GM18517 (cell line): ENCODE measurements around the gene PAM.
"Not testable (repeated sequence)": the region's sequence is repeated elsewhere in the genome, so short reads cannot be mapped to it uniquely, and the experiment has no call there.

Experiments used
- ATAC-seq: cut with Tn5 transposase; IDR thresholded peaks from one replicate; pipeline ENCODE4 v1.9.1; 2021; ENCODE audit warnings: mild to moderate bottlenecking, moderate library complexity; ENCODE audit not compliant: unreplicated experiment

PAM gene

DNA sequence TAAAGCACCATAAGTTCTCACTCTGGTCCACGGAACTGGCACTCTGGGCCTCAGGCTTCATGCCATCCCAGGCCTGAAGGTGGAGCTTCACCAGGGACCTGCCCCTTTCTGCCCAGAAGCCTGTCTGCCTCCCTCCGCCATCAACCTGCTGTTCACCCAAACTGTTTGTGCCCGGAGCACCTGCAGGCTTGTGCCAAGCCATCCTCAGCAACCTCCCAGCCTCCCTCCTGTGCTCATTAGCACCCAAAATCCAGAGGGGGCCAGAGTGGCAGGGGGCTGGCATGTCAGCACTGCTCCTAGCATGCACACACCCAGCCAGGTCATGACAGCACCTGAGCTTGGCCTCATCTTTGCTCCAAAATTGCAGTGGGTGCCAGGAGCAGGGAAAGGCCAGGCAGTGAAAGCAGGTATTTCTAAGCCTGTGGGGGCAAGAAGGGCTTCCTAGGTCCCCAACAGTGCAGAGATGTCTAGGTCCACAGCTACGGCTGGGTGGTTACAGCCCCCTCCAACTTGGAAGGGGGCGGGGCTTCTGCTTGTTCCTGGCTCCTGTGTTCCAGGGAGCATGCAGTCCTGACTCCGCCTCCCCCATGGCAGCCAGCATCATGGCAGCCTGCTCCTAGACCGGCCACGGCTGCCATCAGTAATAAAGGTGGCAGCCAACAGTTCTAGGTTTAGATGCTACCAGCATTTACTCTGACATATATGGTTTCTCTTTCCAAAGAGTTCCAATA is 279.7 kb downstream of the PAM start:
- ATAC-seq, result no peak

DNA sequence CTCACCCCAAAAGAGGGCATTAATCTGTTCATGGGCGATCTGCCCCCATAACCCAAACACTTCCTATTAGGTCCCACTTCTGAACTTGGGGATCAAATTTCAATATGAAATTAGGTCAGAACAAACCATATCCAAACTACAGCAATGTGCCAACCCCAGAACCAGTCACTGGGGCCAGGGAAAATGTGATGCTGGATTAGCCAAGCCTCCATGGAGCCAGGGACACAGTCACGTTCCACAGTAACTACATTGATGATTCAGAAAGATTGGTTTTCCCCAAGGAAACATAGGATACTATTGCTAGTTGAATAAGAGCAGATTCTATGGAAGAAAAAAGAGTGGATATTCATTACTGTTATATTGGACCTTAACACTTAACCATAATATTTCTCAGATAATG is 280.6 kb downstream of the PAM start:
- ATAC-seq, result no peak

DNA sequence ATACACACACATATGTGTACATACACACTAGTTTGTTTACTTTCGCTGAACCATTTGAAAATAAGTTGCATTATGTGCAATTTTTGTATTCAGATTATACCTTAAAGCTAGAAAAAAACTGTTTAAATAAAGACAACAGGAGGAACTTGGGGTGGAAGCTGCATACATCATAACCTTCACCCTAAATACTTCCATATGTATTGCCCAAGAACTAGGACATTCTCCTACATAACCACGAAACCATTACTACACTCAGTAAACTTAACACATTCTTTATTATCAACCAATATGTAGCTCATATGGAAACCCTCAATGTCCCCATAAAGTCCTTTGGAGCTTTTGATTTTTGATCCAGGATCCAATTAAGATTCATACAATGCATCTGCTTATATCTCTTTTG is 281.5 kb downstream of the PAM start:
- ATAC-seq, result no peak

GRCh38 chr5:103037673-103038455 is 282.8 kb downstream of the PAM start:
- no peak for ATAC-seq

GRCh38 chr5:103041071-103041676 is 286.1 kb downstream of the PAM start:
- ATAC-seq, result no peak

DNA sequence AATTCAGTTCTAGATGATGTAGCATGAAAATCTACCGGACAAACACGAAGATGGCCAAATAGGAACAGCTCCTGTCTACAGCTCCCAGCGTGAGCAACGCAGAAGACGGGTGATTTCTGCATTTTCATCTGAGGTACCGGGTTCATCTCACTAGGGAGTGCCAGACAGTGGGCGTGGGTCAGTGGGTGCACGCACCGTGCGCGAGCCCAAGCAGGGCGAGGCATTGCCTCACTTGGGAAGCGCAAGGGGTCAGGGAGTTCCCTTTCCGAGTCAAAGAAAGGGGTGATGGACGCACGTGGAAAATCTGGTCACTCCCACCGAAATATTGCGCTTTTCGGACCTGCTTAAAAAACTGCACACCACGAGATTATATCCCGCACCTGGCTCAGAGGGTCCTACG is 291.6 kb downstream of the PAM start:
- ATAC-seq, result not testable (repeated sequence)

GRCh38 chr5:103057208-103058130 is 302.4 kb downstream of the PAM start:
- ATAC-seq, result no peak

DNA sequence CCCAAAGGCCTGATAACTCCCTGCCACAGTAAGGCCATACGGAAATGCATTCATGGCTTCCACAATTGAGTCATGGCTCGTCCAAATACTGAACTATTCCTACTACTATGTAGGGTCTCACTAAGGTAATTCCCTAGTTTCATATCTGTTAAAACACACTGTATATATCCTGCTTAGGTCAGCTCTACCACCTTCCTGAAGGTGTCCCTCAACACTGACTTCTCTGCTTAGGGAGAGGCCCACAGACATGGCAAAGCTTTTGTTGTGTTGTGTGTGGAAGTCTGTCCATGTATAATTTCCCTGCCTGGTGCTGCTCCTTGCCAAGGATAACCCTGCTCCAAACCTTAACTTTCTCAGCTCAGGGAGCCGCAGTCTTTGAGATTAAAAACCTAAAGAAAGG is 304.4 kb downstream of the PAM start:
- ATAC-seq, result no peak

GRCh38 chr5:103060424-103060954 is 305.4 kb downstream of the PAM start:
- ATAC-seq, result no peak

DNA sequence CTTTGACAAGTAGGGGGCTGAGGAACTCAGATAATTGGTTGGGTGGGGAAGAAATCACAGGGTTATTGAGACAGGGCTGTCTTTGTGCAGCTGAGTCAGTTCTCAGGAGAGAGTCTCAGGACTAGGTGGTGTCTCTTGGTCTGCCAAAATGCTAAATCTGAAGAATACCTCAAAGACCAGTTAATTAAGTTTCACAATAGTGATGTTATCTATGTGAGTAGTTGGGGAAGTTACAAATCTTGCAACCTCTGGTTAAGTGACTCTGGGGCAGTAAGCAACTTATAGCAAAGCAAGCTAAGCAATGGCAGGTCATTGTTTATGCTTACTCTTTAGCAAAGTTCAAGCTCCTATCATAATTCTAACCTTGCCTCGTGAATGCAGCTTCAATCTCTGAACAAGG is 311.2 kb downstream of the PAM start:
- ATAC-seq, result no peak

DNA sequence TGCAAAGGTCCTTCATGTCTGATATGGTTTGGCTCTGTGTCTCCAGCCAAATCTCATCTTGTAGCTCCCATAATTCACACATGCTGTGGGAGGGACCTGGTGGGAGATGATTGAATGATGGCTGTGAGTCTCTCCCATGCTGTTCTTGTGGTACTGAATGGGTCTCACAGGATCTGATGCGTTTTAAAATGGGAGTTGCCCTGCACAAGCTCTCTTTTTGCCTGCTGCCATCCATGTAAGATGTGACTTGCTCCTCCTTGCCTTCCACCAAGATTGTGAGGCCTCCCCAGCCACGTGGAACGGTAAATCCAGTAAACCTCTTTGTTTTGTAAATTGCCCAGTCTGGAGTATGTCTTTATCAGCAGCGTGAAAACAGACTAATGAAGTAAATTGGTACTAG is 318.4 kb downstream of the PAM start:
- not testable (repeated sequence) for ATAC-seq

DNA sequence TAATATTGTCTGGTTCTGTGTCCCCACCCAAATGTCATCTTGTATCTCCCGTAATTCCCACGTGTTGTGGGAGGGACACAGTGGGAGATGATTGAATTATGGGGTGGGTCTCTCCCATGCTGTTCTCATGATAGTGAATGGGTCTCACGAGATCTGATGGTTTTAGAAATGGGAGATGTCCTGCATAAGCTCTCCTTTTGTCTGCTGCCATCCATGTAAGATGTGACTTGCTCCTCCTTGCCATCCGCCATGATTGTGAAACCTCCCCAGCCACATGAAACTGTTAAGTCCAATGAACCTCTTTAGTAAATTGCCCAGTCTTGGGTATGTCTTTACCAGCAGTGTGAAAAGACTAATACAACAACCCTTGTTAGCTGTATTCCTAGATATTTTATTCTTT is 320.3 kb downstream of the PAM start:
- ATAC-seq, result no peak
